DND-41 (cell line): ENCODE results near the gene CKB.

ENCODE experiments used
- ATAC-seq: fragments of 200-7000 bp; cut with Tn5 transposase; 3 replicates; pipeline ENCODE4 v1.9.1; 2021; ENCODE audit warnings: low read depth; ENCODE audit not compliant: insufficient read depth
- DNase-seq: peaks from one replicate; pipeline ENCODE4 v3.0.0-alpha.2; 2020
- H2AFZ ChIP-seq: 2 replicates; pipeline ENCODE4 v1.6.0; 2012; ENCODE audit warnings: low read depth, low read length
- H3K27ac ChIP-seq: 2 replicates; pipeline ENCODE4 v1.5.1; 2012; ENCODE audit warnings: low read length, inconsistent platforms
- H3K27me3 ChIP-seq: fragments of 200-600 bp; sonication (generic); 2 replicates; pipeline ENCODE4 v1.6.0; 2012; ENCODE audit warnings: low read length, mild to moderate bottlenecking, inconsistent platforms; ENCODE audit not compliant: insufficient read depth, poor library complexity
- H3K36me3 ChIP-seq: 2 replicates; pipeline ENCODE4 v1.5.1; 2012; ENCODE audit warnings: low read length, inconsistent platforms; ENCODE audit not compliant: insufficient read depth
- H3K4me1 ChIP-seq: 2 replicates; pipeline ENCODE4 v1.5.1; 2012; ENCODE audit warnings: mild to moderate bottlenecking, low read length; ENCODE audit not compliant: insufficient read depth
- H3K4me2 ChIP-seq: 2 replicates; pipeline ENCODE4 v1.6.0; 2012; ENCODE audit warnings: mild to moderate bottlenecking, moderate library complexity, low read length, inconsistent platforms; ENCODE audit not compliant: insufficient read depth
- H3K4me3 ChIP-seq, 2 experiments: fragments of 200-600 bp in 1 of 2; shearing (Covaris generic) in 1 of 2; 2 replicates each; pipeline ENCODE4 v1.5.1; 2012 to 2016; ENCODE audit warnings: inconsistent platforms in 2 of 2, low read length in 2 of 2, mild to moderate bottlenecking in 2 of 2, low read depth in 1 of 2, moderate library complexity in 1 of 2
- H3K79me2 ChIP-seq: 2 replicates; pipeline ENCODE4 v1.6.0; 2012; ENCODE audit warnings: low read length, inconsistent platforms; ENCODE audit not compliant: insufficient read depth
- H3K9ac ChIP-seq: 2 replicates; pipeline ENCODE4 v1.6.0; 2012; ENCODE audit warnings: low read depth, mild to moderate bottlenecking, inconsistent platforms, low read length, moderate library complexity
- H3K9me3 ChIP-seq: 2 replicates; pipeline ENCODE4 v1.5.1; 2012; ENCODE audit warnings: low read length, moderate library complexity, mild to moderate bottlenecking, inconsistent platforms; ENCODE audit not compliant: insufficient read depth, severe bottlenecking
- H4K20me1 ChIP-seq: 2 replicates; pipeline ENCODE4 v1.6.0; 2012; ENCODE audit warnings: low read length; ENCODE audit not compliant: insufficient read depth
- EZH2 ChIP-seq: IDR thresholded peaks from 3 replicates; pipeline ENCODE4 v1.6.1; 2012; ENCODE audit warnings: borderline replicate concordance, low read depth, mild to moderate bottlenecking, moderate library complexity, low read length, inconsistent platforms; ENCODE audit not compliant: severe bottlenecking
- TF ChIP-seq, protein P1 (sequence below): IDR thresholded peaks from 2 replicates; pipeline ENCODE4 v1.5.1; 2012; ENCODE audit warnings: borderline replicate concordance, low read length, moderate library complexity, mild to moderate bottlenecking; ENCODE audit not compliant: poor library complexity, severe bottlenecking; ENCODE audit errors: extremely low read depth

The CKB gene

DNA sequence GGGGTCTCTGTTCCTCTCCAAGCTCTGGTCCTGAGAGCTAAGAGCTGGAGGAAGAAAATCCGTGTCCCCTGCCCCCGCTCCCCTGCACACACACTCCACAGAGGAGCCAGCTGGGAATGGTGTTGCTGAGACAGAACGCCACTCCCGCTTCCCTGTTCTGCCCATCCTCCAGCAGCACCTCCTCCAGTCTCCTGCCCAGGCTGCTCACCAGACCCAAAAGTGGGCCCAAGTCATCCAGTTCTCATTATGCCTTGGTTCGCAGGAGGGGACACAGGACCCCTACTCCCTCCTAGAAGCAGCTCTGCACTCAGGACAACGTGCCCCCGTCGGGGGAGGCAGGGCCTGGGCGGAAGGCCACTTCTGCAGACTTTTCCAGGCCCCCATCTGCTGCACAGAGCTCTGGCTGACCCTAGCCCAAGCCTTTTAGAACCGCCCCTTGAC lies 5.5 kb upstream of the CKB start:
- Histone ChIP-seq H3K27me3 (no peaks in the 10 kb centered on the region), H3K36me3 (peaks cover 32% of the 10 kb centered on the region), H3K4me2 (peak overlapping the region; percentile 99), H3K4me3 (peak overlapping the region; percentile 74 to 99; a peak in 3 of 4 replicates), H3K9me3 (no peaks in the 10 kb centered on the region), H3K79me2 (peaks cover 50% of the 10 kb centered on the region), H3K9ac (peak overlapping the region; percentile 77), H4K20me1 (peaks cover 35% of the 10 kb centered on the region), H3K27ac (peak overlapping the region; percentile 82), H3K4me1 (peaks cover 35% of the 10 kb centered on the region), H2AFZ (peak overlapping the region; percentile 97; the same call in 1 of the 2 replicates)
- no peak for ATAC-seq
- DNase-seq, result no peak
- TF ChIP-seq, protein P1, sequence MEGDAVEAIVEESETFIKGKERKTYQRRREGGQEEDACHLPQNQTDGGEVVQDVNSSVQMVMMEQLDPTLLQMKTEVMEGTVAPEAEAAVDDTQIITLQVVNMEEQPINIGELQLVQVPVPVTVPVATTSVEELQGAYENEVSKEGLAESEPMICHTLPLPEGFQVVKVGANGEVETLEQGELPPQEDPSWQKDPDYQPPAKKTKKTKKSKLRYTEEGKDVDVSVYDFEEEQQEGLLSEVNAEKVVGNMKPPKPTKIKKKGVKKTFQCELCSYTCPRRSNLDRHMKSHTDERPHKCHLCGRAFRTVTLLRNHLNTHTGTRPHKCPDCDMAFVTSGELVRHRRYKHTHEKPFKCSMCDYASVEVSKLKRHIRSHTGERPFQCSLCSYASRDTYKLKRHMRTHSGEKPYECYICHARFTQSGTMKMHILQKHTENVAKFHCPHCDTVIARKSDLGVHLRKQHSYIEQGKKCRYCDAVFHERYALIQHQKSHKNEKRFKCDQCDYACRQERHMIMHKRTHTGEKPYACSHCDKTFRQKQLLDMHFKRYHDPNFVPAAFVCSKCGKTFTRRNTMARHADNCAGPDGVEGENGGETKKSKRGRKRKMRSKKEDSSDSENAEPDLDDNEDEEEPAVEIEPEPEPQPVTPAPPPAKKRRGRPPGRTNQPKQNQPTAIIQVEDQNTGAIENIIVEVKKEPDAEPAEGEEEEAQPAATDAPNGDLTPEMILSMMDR, result no peak

DNA sequence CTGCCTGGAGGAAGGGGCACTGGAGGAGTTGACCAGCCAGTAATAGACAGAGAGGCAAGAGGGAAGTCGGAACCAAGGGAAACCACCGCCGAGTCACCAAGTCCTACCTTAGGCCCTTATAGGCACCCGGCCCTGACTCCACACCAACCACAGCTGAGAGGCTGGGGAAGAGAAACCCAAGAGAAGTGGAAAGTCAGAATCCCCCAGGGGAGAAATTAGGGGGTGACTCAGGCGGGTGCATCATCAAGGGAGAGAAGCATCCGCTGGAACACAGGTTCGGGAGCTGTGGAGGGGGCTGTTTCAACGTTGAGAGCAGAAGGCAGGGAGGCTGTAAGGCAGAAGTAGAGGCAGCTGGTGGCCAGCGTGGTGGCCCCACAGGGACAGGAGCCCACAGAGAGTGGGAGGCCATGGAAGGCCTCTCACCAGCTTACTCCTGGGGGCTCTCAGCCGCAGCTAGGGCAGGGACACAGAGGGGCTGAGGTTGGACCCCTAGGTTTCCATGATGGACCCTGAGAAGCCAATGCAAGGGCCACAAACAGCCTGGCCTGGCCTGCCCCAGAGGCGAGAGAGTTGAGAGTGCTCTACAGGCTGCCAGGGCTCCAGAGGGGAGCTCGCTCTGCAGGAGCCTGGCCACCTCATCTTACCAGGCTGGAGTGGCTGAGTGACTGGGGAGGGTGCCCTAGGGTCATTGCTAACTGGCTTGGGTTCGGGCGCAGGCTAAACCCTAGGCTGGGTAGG lies 4.9 kb upstream of the CKB start:
- no peak for ATAC-seq
- peaks cover 26% of the 10 kb centered on the region for H3K36me3 ChIP-seq
- peaks cover 48% of the 10 kb centered on the region for H3K79me2 ChIP-seq
- peak overlapping the region; percentile 77 for H3K9ac ChIP-seq
- peak overlapping the region; percentile 99 for H3K4me2 ChIP-seq
- H3K9me3 ChIP-seq, result no peaks in the 10 kb centered on the region
- H4K20me1 ChIP-seq, result peaks cover 29% of the 10 kb centered on the region
- TF ChIP-seq EZH2, result no peak
- TF ChIP-seq, protein P1, result no peak
- H3K4me1 ChIP-seq, result peaks cover 35% of the 10 kb centered on the region
- H2AFZ ChIP-seq, result no peak overlapping the region
- H3K27me3 ChIP-seq, result no peaks in the 10 kb centered on the region
- H3K4me3 ChIP-seq, result peak overlapping the region in 1 of 2 experiments; percentile 99; a peak in 2 of 4 replicates
- DNase-seq, result no peak
- no peak overlapping the region; the same call in 1 of the 2 replicates for H3K27ac ChIP-seq

DNA sequence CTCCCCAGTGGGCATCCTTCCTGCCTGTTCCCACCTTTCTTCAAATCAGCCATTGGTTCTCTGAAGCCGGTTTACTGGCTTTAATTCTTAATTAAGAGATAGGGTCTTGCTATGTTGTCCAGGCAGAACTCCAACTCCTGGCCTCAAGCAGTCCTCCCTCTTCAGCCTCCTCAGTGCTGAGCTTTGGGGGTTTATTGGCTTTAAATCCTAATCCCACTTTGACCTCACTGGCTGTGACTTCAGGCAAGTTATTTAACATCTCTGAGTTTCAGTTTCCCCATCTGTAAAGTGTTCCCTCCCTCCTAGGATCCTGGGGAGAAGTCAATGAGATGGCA lies 4.3 kb upstream of the CKB start:
- Histone ChIP-seq H4K20me1 (peaks cover 23% of the 10 kb centered on the region), H3K9ac (no peak overlapping the region), H3K4me2 (no peak overlapping the region), H3K4me3 (no peak overlapping the region), H3K79me2 (peaks cover 41% of the 10 kb centered on the region), H3K27ac (no peak overlapping the region), H3K27me3 (no peaks in the 10 kb centered on the region), H2AFZ (no peak overlapping the region), H3K36me3 (peaks cover 20% of the 10 kb centered on the region), H3K4me1 (peaks cover 35% of the 10 kb centered on the region), H3K9me3 (no peaks in the 10 kb centered on the region)
- ATAC-seq, result no peak
- DNase-seq, result no peak
- TF ChIP-seq EZH2, result no peak
- TF ChIP-seq, protein P1, result no peak
